SK-N-SH (cell line): Measurements from ENCODE around the gene C1QTNF8.

Source experiments
- CHD2 ChIP-seq: fragments of 150-350 bp; IDR thresholded peaks from 2 replicates; pipeline ENCODE4 v1.6.1; 2018; ENCODE audit warnings: low read length; ENCODE audit not compliant: partially characterized antibody
- CTCF ChIP-seq: fragments of 200-600 bp; sonication (generic); IDR thresholded peaks from 2 replicates; pipeline ENCODE4 v1.6.1; 2017; ENCODE audit warnings: antibody characterized with exemption, mild to moderate bottlenecking, moderate library complexity
- EP300 ChIP-seq, 2 experiments: IDR thresholded peaks; 2 replicates each; pipeline versions ENCODE4 v1.4.0 to v1.6.1; 2012; ENCODE audit warnings: borderline replicate concordance in 1 of 2, low read depth in 1 of 2, low read length in 1 of 2
- EZH2phosphoT487 ChIP-seq: fragments of 200-600 bp; sonication (generic); IDR thresholded peaks from 2 replicates; pipeline ENCODE4 v1.6.1; 2017; ENCODE audit warnings: low read depth, mixed run types, mild to moderate bottlenecking, antibody characterized with exemption, moderate library complexity, borderline replicate concordance
- GABPA ChIP-seq: IDR thresholded peaks from 2 replicates; pipeline ENCODE4 v1.4.0; 2012; ENCODE audit warnings: low read depth, mild to moderate bottlenecking
- SIN3A ChIP-seq: IDR thresholded peaks from 2 replicates; pipeline ENCODE4 v1.6.1; 2012; ENCODE audit warnings: low read depth, mild to moderate bottlenecking, low read length, moderate library complexity, borderline replicate concordance
- TAF1 ChIP-seq: IDR thresholded peaks from 2 replicates; pipeline ENCODE4 v1.6.1; 2012; ENCODE audit warnings: low read depth, mild to moderate bottlenecking, low read length, moderate library complexity, borderline replicate concordance
- TEAD4 ChIP-seq: IDR thresholded peaks from 2 replicates; pipeline ENCODE4 v1.4.0; 2012; ENCODE audit warnings: mild to moderate bottlenecking, borderline replicate concordance; ENCODE audit not compliant: insufficient read depth
- YY1 ChIP-seq: IDR thresholded peaks from 2 replicates; pipeline ENCODE4 v1.4.0; 2012; ENCODE audit warnings: low read depth, mild to moderate bottlenecking
- ZBTB33 ChIP-seq: IDR thresholded peaks from 2 replicates; pipeline ENCODE4 v1.4.0; 2012; ENCODE audit warnings: low read depth, borderline replicate concordance

- TF ChIP-seq CTCF (no peak), TAF1 (no peak), TEAD4 (no peak), EP300 (IDR thresholded peaks at IDR 0.05; ENCODE audit: borderline replicate concordance in 1 of 2, low read depth in 1 of 2, low read length in 1 of 2) (no peak), YY1 (no peak), EZH2phosphoT487 (no peak), ZBTB33 (no peak), GABPA (no peak), CHD2 (no peak), SIN3A (no peak)
These were observed 31.1 kb upstream of the C1QTNF8 start for GRCh38 chr16:1127101-1127500.
